Naive thymus-derived CD8-positive, alpha-beta T cell (primary cell): ENCODE results near the gene HSPB2. TPM values are rescaled to one million over a fixed set of nuclear protein-coding genes. Genes with fewer than 3 reads are reported as not detected.

Experiments used
- ATAC-seq, 2 donors: fragments of 150-1000 bp; cut with Tn5 transposase in 1 of 2; sonication (Bioruptor Pico), chemical (Tn5 transposase) in 1 of 2; 1 replicate in 1 of 2; 2 replicates in 1 of 2; pipeline ENCODE4 v1.10.0; 2021; ENCODE audit warnings: mild to moderate bottlenecking in 2 of 2, moderate library complexity in 2 of 2
- POLR2A ChIA-PET: fragments of 350-600 bp; sonication (Branson Sonifier 250); formaldehyde crosslinking; loops from one replicate; lab custom pipeline; 2021; ENCODE audit warnings: antibody characterized with exemption; lab: Charles Lee
- DNase-seq, 10 donors: peaks; one replicate each; pipeline versions ENCODE4 v3.0.0 to v3.0.0-alpha.2; 2020 to 2022
- H3K27ac Mint-ChIP-seq, 10 donors: one replicate each; pipeline ENCODE4 v1.8.0; 2020 to 2022; ENCODE audit warnings: mild to moderate bottlenecking in 10 of 10, mixed read lengths in 10 of 10, moderate library complexity in 4 of 10, inconsistent platforms in 1 of 10
- H3K27me3 Mint-ChIP-seq, 5 donors: one replicate each; pipeline ENCODE4 v1.8.0; 2021 to 2022; ENCODE audit warnings: mixed read lengths in 5 of 5
- H3K36me3 Mint-ChIP-seq, 3 donors: one replicate each; pipeline ENCODE4 v1.8.0; 2020 to 2022; ENCODE audit warnings: mixed read lengths in 3 of 3, mild to moderate bottlenecking in 2 of 3, inconsistent platforms in 1 of 3
- H3K4me1 Mint-ChIP-seq, 4 donors: one replicate each; pipeline ENCODE4 v1.8.0; 2021 to 2022; ENCODE audit warnings: mixed read lengths in 4 of 4
- H3K4me3 Mint-ChIP-seq, 10 donors: one replicate each; pipeline ENCODE4 v1.8.0; 2020 to 2022; ENCODE audit warnings: mild to moderate bottlenecking in 10 of 10, mixed read lengths in 10 of 10, moderate library complexity in 6 of 10, inconsistent platforms in 1 of 10
- H3K9me3 Mint-ChIP-seq, 9 donors: one replicate each; pipeline ENCODE4 v1.8.0; 2020 to 2022; ENCODE audit warnings: mixed read lengths in 9 of 9, mild to moderate bottlenecking in 3 of 9, inconsistent platforms in 1 of 9, moderate library complexity in 1 of 9
- polyA plus RNA-seq, 3 donors: library from polyadenylated mRNA; unstranded; fragments of 300-500 nt; fragmentation: Illumina TruSeq; gene quantifications; one replicate each; pipeline ENCODE4 v1.2.3, GENCODE V29; 2021
- total RNA-seq, 8 experiments: library from RNA in 2 of 8; stranded (reverse) in 2 of 8; gene quantifications; one replicate each; pipeline ENCODE4 v1.2.3 and lab custom pipeline; 2021 to 2026

Gene HSPB2
- total and polyA plus RNA-seq, 5 experiments from 2014 or later: 0.27 TPM; not detected in 4

GRCh38 chr11:111886844-111887243 is 25.7 kb upstream of the HSPB2 start:
- no peak for ATAC-seq
- H3K27ac Mint-ChIP-seq: peak overlapping the region in 1 of 10 donors; percentile 12
- peaks cover 0 to 23% (median 12%) of the 10 kb centered on the region in 3 donors for H3K36me3 Mint-ChIP-seq
- H3K4me3 Mint-ChIP-seq: no peak overlapping the region
- no peak for DNase-seq
- no peaks in the 10 kb centered on the region for H3K27me3 Mint-ChIP-seq
- no peaks in the 10 kb centered on the region for H3K4me1 Mint-ChIP-seq
- POLR2A ChIA-PET: interaction anchor here (0.6 to 0.9 kb wide), 2 partner anchors 9 to 35 kb away, joined by 3 read pairs; no protein-coding TSS in a partner anchor
- no peaks in the 10 kb centered on the region for H3K9me3 Mint-ChIP-seq

- POLR2A ChIA-PET: no interaction called here
- DNase-seq: no peak
- no peak overlapping the region for H3K27ac Mint-ChIP-seq
- no peak overlapping the region for H3K4me3 Mint-ChIP-seq
- ATAC-seq: no peak
- H3K36me3 Mint-ChIP-seq: peaks cover 8 to 17% (median 14%) of the 10 kb centered on the region in 3 donors
- peaks cover 0 to 6% (median 0%) of the 10 kb centered on the region in 9 donors for H3K9me3 Mint-ChIP-seq
- no peaks in the 10 kb centered on the region for H3K4me1 Mint-ChIP-seq
- H3K27me3 Mint-ChIP-seq: peaks cover under 1 to 28% (median 12%) of the 10 kb centered on the region in 5 donors
These were observed 7.1 kb upstream of the HSPB2 start for GRCh38 chr11:111905411-111905810.

DNA sequence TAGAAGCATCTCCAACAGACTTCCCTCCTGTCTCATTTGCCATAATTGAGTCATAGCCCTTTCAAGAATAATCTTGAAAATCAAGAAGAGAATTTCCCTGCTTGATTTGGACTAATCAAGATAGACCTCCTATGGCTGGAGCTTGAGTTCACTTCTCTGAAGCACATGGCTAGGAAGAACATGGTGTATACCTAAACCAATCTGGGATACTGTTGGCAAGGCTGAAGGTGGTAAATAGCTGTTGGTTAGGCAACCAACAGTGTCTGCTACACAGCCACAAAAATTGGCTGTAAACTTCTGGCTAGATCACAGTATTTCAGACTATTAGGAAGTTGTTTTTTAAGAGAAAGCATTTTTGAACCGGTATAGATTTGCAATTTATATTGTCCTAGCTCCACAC is 5.9 kb upstream of the HSPB2 start:
- no peaks in the 10 kb centered on the region for H3K4me1 Mint-ChIP-seq
- H3K36me3 Mint-ChIP-seq: peaks cover 12 to 17% (median 14%) of the 10 kb centered on the region in 3 donors
- H3K9me3 Mint-ChIP-seq: peaks cover 0 to 6% (median 0%) of the 10 kb centered on the region in 9 donors
- H3K27ac Mint-ChIP-seq: no peak overlapping the region
- ATAC-seq: no peak
- no peak for DNase-seq
- no peak overlapping the region for H3K4me3 Mint-ChIP-seq
- peaks cover 12 to 35% (median 22%) of the 10 kb centered on the region in 5 donors for H3K27me3 Mint-ChIP-seq
- POLR2A ChIA-PET: no interaction called here

GRCh38 chr11:111908639-111909305 is 3.8 kb upstream of the HSPB2 start:
- H3K9me3 Mint-ChIP-seq: peaks cover 0 to 6% (median 0%) of the 10 kb centered on the region in 9 donors
- H3K27me3 Mint-ChIP-seq: peaks cover 10 to 33% (median 27%) of the 10 kb centered on the region in 5 donors
- ATAC-seq (no peak), DNase-seq (no peak)
- H3K27ac Mint-ChIP-seq: no peak overlapping the region
- H3K4me1 Mint-ChIP-seq: peaks cover 0 to 3% (median under 1%) of the 10 kb centered on the region in 4 donors
- H3K36me3 Mint-ChIP-seq: peaks cover 7 to 15% (median 9%) of the 10 kb centered on the region in 3 donors
- no peak overlapping the region for H3K4me3 Mint-ChIP-seq
- POLR2A ChIA-PET: no interaction called here

GRCh38 chr11:111909378-111909777 is 3.2 kb upstream of the HSPB2 start:
- DNase-seq: no peak
- no peak for ATAC-seq
- no peak overlapping the region for H3K4me3 Mint-ChIP-seq
- H3K27me3 Mint-ChIP-seq: peaks cover 14 to 39% (median 30%) of the 10 kb centered on the region in 5 donors
- peaks cover 0 to 6% (median 0%) of the 10 kb centered on the region in 9 donors for H3K9me3 Mint-ChIP-seq
- peaks cover 0 to 3% (median under 1%) of the 10 kb centered on the region in 4 donors for H3K4me1 Mint-ChIP-seq
- POLR2A ChIA-PET: no interaction called here
- peaks cover 7 to 14% (median 9%) of the 10 kb centered on the region in 3 donors for H3K36me3 Mint-ChIP-seq
- no peak overlapping the region for H3K27ac Mint-ChIP-seq

DNA sequence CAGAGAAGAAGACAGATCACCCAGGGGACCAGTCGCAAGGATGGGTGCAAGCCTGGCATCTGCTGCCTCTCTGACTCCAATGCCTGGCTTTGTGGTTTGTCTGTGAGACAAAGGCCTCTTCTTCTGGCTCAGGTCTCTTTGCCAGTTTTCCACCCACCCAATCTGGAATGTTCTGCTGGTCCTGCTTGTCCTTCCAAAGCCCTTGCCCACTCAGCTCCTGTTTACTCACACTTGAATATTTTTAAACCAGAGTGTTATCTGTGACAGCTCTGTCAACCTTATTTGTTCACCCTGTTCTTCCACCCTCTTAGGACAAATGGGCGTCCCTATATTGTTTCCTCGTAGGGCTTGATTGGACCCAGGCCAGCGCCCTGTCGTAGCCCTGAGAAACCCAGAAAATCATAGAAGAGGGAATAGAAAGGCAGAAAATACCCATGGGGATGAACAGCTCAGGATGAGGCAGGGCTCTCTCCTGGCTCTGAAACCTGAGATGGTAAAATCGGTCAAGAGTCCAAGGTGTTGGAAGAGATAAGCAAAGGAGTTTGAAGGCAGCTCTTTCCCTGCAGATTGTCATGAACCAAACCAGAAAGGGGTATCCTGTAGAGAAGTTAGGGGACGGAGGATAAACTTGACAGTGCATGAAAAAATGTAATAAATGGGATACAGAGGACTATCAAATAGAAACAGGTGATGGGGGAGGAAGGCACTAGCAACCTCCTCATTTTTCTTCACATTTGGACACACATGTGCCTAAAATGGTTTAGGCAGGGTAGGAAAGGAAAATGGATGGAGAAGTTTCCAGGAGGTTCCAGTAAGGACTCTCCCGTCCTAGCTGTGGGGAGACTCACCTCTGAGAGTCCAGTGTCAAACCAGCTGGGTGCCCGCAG is 1.6 kb upstream of the HSPB2 start:
- Mint-ChIP-seq H3K27ac (no peak overlapping the region), H3K9me3 (no peaks in the 10 kb centered on the region), H3K4me1 (peaks cover 0 to 3% (median under 1%) of the 10 kb centered on the region in 4 donors), H3K36me3 (peaks cover 0 to 4% (median 0%) of the 10 kb centered on the region in 3 donors), H3K4me3 (no peak overlapping the region), H3K27me3 (peaks cover 16 to 53% (median 33%) of the 10 kb centered on the region in 5 donors)
- ATAC-seq (no peak), DNase-seq (no peak)
- POLR2A ChIA-PET: no interaction called here

DNA sequence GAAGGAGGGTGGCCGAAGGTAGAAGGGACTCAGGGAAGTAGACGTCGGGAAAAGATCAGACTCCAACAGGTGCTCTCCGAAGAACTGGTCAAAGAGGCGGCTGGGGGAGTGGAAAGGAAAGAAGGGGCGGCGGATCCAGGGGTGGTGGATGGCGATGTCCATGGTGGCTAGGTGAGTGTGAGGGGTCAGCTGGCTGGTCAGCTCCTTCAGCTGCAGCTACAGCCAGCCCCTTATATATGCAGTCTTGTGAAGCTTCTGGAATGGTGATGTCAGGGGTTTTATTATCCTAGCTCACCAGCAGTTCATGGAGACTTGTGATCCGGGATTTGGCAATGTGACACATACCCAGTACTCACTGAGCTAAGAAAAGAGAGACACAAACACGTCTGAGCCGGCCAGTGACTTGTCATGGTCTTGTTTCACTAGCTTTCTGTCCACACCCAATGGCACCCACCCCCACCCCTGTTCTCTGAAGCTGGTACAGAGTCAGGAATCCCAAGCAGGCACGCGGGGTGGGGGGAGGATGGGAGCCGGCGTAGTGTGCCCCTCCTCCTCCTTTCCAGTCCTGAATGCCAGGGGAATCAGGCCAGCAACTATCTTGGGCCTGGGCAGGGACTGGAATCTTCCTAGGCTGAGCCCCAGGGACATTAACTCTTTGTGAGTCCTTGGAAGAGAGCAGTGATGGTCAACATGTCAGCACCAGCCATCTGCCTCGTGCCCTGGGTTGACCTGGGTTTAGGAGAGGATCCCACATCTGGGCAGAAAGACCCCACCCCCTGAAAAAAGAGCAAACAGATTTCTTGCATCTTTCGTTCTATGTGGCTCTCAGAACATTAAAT is 752 bp upstream of the HSPB2 start, which contains the start of gene CRYAB:
Gene CRYAB, minus strand, starts transcription at position 208 of the 839 bp plus-strand sequence. Its CDS starts 46 bp downstream, at position 162.
- Mint-ChIP-seq H3K9me3 (no peaks in the 10 kb centered on the region), H3K4me1 (peaks cover 0 to 3% (median under 1%) of the 10 kb centered on the region in 4 donors), H3K36me3 (peaks cover 0 to 4% (median 0%) of the 10 kb centered on the region in 3 donors), H3K27me3 (peaks cover 23 to 62% (median 39%) of the 10 kb centered on the region in 5 donors), H3K4me3 (no peak within 1 kb of the TSS), H3K27ac (no peak within 1 kb of the TSS)
- no peak for ATAC-seq
- POLR2A ChIA-PET: no interaction called here
- no peak for DNase-seq

GRCh38 chr11:111913031-111913861 is 712 bp downstream of the HSPB2 start:
- ATAC-seq: no peak
- no peaks in the 10 kb centered on the region for H3K9me3 Mint-ChIP-seq
- H3K36me3 Mint-ChIP-seq: peaks cover 0 to 4% (median 0%) of the 10 kb centered on the region in 3 donors
- DNase-seq: no peak
- H3K27me3 Mint-ChIP-seq: peaks cover 28 to 76% (median 42%) of the 10 kb centered on the region in 5 donors
- peaks cover 0 to 3% (median under 1%) of the 10 kb centered on the region in 4 donors for H3K4me1 Mint-ChIP-seq
- POLR2A ChIA-PET: interaction anchor here (0.9 kb wide), 1 partner anchor 15 kb away, joined by 3 read pairs; no protein-coding TSS in a partner anchor
- peak overlapping the region in 1 of 10 donors; percentile 3 for H3K4me3 Mint-ChIP-seq
- no peak overlapping the region for H3K27ac Mint-ChIP-seq

DNA sequence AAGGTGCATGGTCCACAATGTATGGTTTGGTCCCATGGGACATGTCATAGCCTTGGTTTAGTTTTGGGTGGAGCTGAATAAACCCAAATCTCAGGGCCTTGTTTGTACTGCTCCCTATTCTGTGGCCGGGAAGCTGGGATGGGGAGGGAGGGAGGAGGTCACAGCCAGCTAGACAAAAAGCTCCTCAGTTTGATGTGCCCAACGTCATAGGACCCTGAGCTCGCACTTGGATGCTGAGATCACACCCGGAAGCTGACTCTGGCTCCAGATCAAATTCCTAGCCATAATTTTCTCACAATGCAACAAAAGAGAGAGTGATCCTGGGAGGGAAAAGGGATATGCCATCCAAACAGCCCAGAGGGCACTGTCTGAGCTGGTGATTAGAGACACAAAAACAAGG is 1.5 kb downstream of the HSPB2 start:
- H3K9me3 Mint-ChIP-seq: no peaks in the 10 kb centered on the region
- no peak overlapping the region for H3K4me3 Mint-ChIP-seq
- peaks cover 0 to 4% (median 0%) of the 10 kb centered on the region in 3 donors for H3K36me3 Mint-ChIP-seq
- no peak for ATAC-seq
- no peak overlapping the region for H3K27ac Mint-ChIP-seq
- peaks cover 0 to 3% (median under 1%) of the 10 kb centered on the region in 4 donors for H3K4me1 Mint-ChIP-seq
- POLR2A ChIA-PET: no interaction called here
- H3K27me3 Mint-ChIP-seq: peaks cover 28 to 77% (median 43%) of the 10 kb centered on the region in 5 donors
- DNase-seq: no peak

GRCh38 chr11:111916768-111917167 is 4.2 kb downstream of the HSPB2 start:
- ATAC-seq (no peak), DNase-seq (no peak)
- Mint-ChIP-seq H3K9me3 (no peaks in the 10 kb centered on the region), H3K4me3 (no peak overlapping the region), H3K27ac (peak overlapping the region in 1 of 10 donors; percentile 37), H3K36me3 (no peaks in the 10 kb centered on the region), H3K4me1 (peaks cover 0 to 3% (median under 1%) of the 10 kb centered on the region in 4 donors), H3K27me3 (peaks cover 19 to 63% (median 40%) of the 10 kb centered on the region in 5 donors)
- POLR2A ChIA-PET: no interaction called here

DNA sequence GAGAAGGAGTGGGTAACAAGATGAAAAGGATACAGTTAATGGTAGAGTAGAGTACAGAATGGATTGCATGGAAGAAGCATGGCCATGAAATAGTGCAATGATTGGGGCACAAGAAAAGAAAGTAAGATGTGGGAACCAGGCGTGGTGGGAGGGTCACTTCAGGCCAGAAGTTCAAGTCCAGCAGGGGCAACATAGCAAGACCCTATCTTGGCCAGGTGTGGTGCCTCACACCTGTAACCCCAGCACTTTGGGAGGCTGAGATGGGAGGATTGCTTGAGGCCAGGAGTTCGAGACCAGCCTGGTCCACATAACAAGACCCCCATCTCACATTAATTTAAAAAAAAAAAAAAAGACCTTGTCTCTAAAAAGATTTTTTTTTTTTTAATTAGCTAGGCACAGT is 4.8 kb downstream of the HSPB2 start:
- Mint-ChIP-seq H3K36me3 (no peaks in the 10 kb centered on the region), H3K9me3 (no peaks in the 10 kb centered on the region), H3K27ac (no peak overlapping the region), H3K4me3 (no peak overlapping the region), H3K4me1 (peaks cover 0 to 3% (median under 1%) of the 10 kb centered on the region in 4 donors), H3K27me3 (peaks cover 19 to 58% (median 35%) of the 10 kb centered on the region in 5 donors)
- DNase-seq (no peak), ATAC-seq (no peak)
- POLR2A ChIA-PET: no interaction called here
